H9 (cell line): Measurements from ENCODE around the gene TOB2. TPM values are rescaled to one million over a fixed set of nuclear protein-coding genes. Genes with fewer than 3 reads are reported as not detected.
A peak's percentile ranks its signal among the peaks of the same experiment; 100 is the strongest.

ENCODE experiments used
- DNase-seq: peaks from one replicate; pipeline ENCODE4 v3.0.0-alpha.2; 2017
- H2AFZ ChIP-seq: one replicate; pipeline ENCODE4 v1.6.1; 2013; ENCODE audit warnings: mild to moderate bottlenecking, low read length, control low read depth, moderate library complexity
- H2AK5ac ChIP-seq: 2 replicates; pipeline ENCODE4 v1.6.1; 2013; ENCODE audit warnings: low read length, control low read depth, mixed read lengths; ENCODE audit not compliant: insufficient read length
- H2BK120ac ChIP-seq: one replicate; pipeline ENCODE4 v1.6.1; 2013; ENCODE audit warnings: low read depth, mild to moderate bottlenecking, low read length, control low read depth, inconsistent platforms; ENCODE audit not compliant: poor library complexity, severe bottlenecking
- H2BK12ac ChIP-seq: 2 replicates; pipeline ENCODE4 v1.6.1; 2013; ENCODE audit warnings: low read length, control low read depth, mixed read lengths, low read depth; ENCODE audit not compliant: insufficient read length
- H2BK15ac ChIP-seq: 2 replicates; pipeline ENCODE4 v1.6.1; 2013; ENCODE audit warnings: low read depth, low read length, control low read depth
- H2BK20ac ChIP-seq: one replicate; pipeline ENCODE4 v1.6.1; 2013; ENCODE audit warnings: low read depth, mild to moderate bottlenecking, low read length, control low read depth, inconsistent platforms; ENCODE audit not compliant: poor library complexity, severe bottlenecking
- H2BK5ac ChIP-seq: 2 replicates; pipeline ENCODE4 v1.6.1; 2013; ENCODE audit warnings: low read length, control low read depth, mixed read lengths; ENCODE audit not compliant: insufficient read length
- H3K14ac ChIP-seq: 2 replicates; pipeline ENCODE4 v1.6.1; 2013; ENCODE audit warnings: low read length, control low read depth; ENCODE audit not compliant: insufficient read depth
- H3K18ac ChIP-seq: 2 replicates; pipeline ENCODE4 v1.6.1; 2013; ENCODE audit warnings: low read depth, mild to moderate bottlenecking, mixed read lengths, low read length, control low read depth; ENCODE audit not compliant: insufficient read length
- H3K23ac ChIP-seq: 2 replicates; pipeline ENCODE4 v1.6.1; 2013; ENCODE audit warnings: low read length, control low read depth, mixed read lengths, low read depth; ENCODE audit not compliant: insufficient read length
- H3K23me2 ChIP-seq: 2 replicates; pipeline ENCODE4 v1.6.1; 2013; ENCODE audit warnings: low read depth, mild to moderate bottlenecking, mixed read lengths, low read length, control low read depth; ENCODE audit not compliant: insufficient read length, poor library complexity, severe bottlenecking
- H3K27ac ChIP-seq: 2 replicates; pipeline ENCODE4 v1.5.1; 2013; ENCODE audit warnings: low read length, control low read depth, mixed read lengths, low read depth; ENCODE audit not compliant: insufficient read length
- H3K27me3 ChIP-seq: 2 replicates; pipeline ENCODE4 v1.6.1; 2013; ENCODE audit warnings: low read length, control low read depth, inconsistent platforms; ENCODE audit not compliant: insufficient read depth
- H3K4ac ChIP-seq: 2 replicates; pipeline ENCODE4 v1.6.1; 2013; ENCODE audit warnings: low read depth, mild to moderate bottlenecking, control low read depth, inconsistent platforms, low read length, moderate library complexity
- H3K4me1 ChIP-seq: 2 replicates; pipeline ENCODE4 v1.6.1; 2013; ENCODE audit warnings: low read length, control low read depth, inconsistent platforms; ENCODE audit not compliant: insufficient read depth
- H3K4me2 ChIP-seq: 2 replicates; pipeline ENCODE4 v1.6.1; 2013; ENCODE audit warnings: low read length, control low read depth, mixed read lengths; ENCODE audit not compliant: insufficient read length, insufficient read depth
- H3K56ac ChIP-seq: 2 replicates; pipeline ENCODE4 v1.6.1; 2013; ENCODE audit warnings: low read depth, mild to moderate bottlenecking, mixed read lengths, low read length, control low read depth; ENCODE audit not compliant: insufficient read length
- H3K79me1 ChIP-seq: 2 replicates; pipeline ENCODE4 v1.6.1; 2013; ENCODE audit warnings: low read depth, mild to moderate bottlenecking, moderate library complexity, low read length, control low read depth, inconsistent platforms; ENCODE audit not compliant: insufficient read depth, poor library complexity, severe bottlenecking
- H3K79me2 ChIP-seq: 2 replicates; pipeline ENCODE4 v1.6.1; 2013; ENCODE audit warnings: low read length, control low read depth, inconsistent platforms; ENCODE audit not compliant: insufficient read depth
- H3K9ac ChIP-seq: 2 replicates; pipeline ENCODE4 v1.6.1; 2013; ENCODE audit warnings: low read length, control low read depth, mixed read lengths; ENCODE audit not compliant: insufficient read length; ENCODE audit errors: extremely low read depth
- H3K9me3 ChIP-seq: one replicate; pipeline ENCODE4 v1.6.1; 2013; ENCODE audit warnings: low read depth, low read length, inconsistent platforms; ENCODE audit not compliant: control insufficient read depth
- H3T11ph ChIP-seq: one replicate; pipeline ENCODE4 v1.6.1; 2013; ENCODE audit warnings: mild to moderate bottlenecking, low read length, control low read depth, inconsistent platforms
- H4K20me1 ChIP-seq: one replicate; pipeline ENCODE4 v1.6.1; 2013; ENCODE audit not compliant: control insufficient read depth, insufficient read length, insufficient read depth
- H4K5ac ChIP-seq: 2 replicates; pipeline ENCODE4 v1.6.1; 2013; ENCODE audit warnings: low read depth, mild to moderate bottlenecking, mixed read lengths, low read length, control low read depth; ENCODE audit not compliant: insufficient read length
- H4K8ac ChIP-seq: replicated peaks from 2 replicates; pipeline ENCODE4 v1.6.1; 2013; ENCODE audit warnings: low read length, control low read depth, mixed read lengths, low read depth; ENCODE audit not compliant: insufficient read length
- H4K91ac ChIP-seq: 2 replicates; pipeline ENCODE4 v1.6.1; 2013; ENCODE audit warnings: low read depth, mild to moderate bottlenecking, moderate library complexity, mixed read lengths, low read length, control low read depth; ENCODE audit not compliant: insufficient read length
- H3K27ac Mint-ChIP-seq, 3 experiments: 2 replicates in 2 of 3; 3 replicates in 1 of 3; pipeline ENCODE4 v1.8.0; 2020 to 2021; ENCODE audit warnings: mixed read lengths in 3 of 3, mild to moderate bottlenecking in 1 of 3, moderate library complexity in 1 of 3
- H3K27me3 Mint-ChIP-seq: 2 replicates; pipeline ENCODE4 v1.8.0; 2021; ENCODE audit warnings: low read depth, mild to moderate bottlenecking, moderate library complexity, mixed read lengths
- H3K36me3 Mint-ChIP-seq, 3 experiments: 2 replicates in 2 of 3; 3 replicates in 1 of 3; pipeline ENCODE4 v1.8.0; 2020 to 2021; ENCODE audit warnings: low read depth in 3 of 3, mixed read lengths in 3 of 3; ENCODE audit not compliant: insufficient read depth in 1 of 3
- H3K4me1 Mint-ChIP-seq, 2 experiments: 2 replicates each; pipeline ENCODE4 v1.8.0; 2020; ENCODE audit warnings: mixed read lengths in 2 of 2
- H3K4me3 Mint-ChIP-seq, 2 experiments: 2 replicates in 1 of 2; 3 replicates in 1 of 2; pipeline ENCODE4 v1.8.0; 2020 to 2021; ENCODE audit warnings: mild to moderate bottlenecking in 2 of 2, mixed read lengths in 2 of 2, moderate library complexity in 1 of 2
- H3K9me3 Mint-ChIP-seq, 2 experiments: 2 replicates in 1 of 2; 3 replicates in 1 of 2; pipeline ENCODE4 v1.8.0; 2020; ENCODE audit warnings: mild to moderate bottlenecking in 2 of 2, mixed read lengths in 2 of 2, moderate library complexity in 1 of 2
- WGBS: extraction: QIAGEN DNeasy Blood & Tissue Kit; methylation state at CpG from one replicate; pipeline ENCODE4 v1.1.7; 2013; ENCODE audit warnings: missing lambda C conversion rate, low lambda C conversion rate, mixed read lengths; ENCODE audit not compliant: insufficient read length; ENCODE audit errors: extremely low coverage; 5-methylcytosine and 5-hydroxymethylcytosine counted together
- total RNA-seq: library from RNA; stranded (reverse); gene quantifications from 2 replicates; pipeline ENCODE4 v1.2.1, GENCODE V29; 2021
- TF ChIP-seq, protein P1 (sequence below): fragments of 200-600 bp; sonication (generic); conservative IDR thresholded peaks from 3 replicates; pipeline ENCODE4 v1.8.0; 2021; ENCODE audit warnings: antibody characterized with exemption, mild to moderate bottlenecking

Gene TOB2
- total RNA-seq, 1 experiment from 2014 or later, result 75.8 TPM

DNA sequence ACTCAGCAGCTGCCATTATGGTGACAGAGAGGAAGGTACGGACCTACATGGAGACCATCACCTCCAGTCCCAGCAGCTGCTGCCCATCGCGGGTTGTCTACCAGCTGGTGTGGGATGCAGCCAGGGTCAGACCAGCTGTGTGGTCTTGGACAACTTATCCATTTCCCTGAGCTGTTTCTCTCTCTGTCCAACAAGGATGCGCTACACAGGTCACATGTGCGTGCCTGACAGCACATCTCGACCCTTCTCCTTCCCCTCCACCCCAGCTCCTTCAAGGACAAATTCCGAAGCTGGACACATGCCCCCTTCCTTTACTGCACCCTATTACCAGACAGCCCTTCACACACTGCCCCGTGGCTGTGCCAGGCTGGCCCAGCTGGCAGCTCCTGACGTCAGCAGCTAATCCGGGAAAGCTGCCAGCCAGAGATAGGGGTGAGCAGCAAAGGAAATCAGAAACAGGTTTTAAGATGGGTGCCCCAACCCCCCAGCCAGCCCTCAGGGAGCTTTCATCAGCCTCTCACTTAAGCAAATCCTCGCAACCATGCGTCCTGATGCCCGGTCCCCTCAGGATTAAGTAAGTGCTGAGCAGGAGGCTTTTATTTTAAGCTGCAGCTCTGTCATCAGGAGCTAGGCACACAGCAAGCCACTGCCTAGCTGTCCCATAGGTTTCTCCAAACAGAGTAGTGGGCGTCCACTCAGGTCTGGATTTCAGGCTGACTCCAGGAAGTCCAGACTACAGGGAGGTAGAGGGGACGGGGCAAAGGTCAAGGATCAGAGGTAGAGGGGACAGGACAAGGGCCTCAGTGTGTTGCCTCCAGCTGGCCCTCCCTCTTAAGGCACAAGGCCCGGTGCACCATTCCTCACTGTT is 44.6 kb downstream of the TOB2 start:
- H2BK20ac ChIP-seq, result no peak overlapping the region
- no peak overlapping the region for H3K18ac ChIP-seq
- H2AK5ac ChIP-seq, result no peak overlapping the region
- no peak overlapping the region for H3K23ac ChIP-seq
- H3K27ac Mint-ChIP-seq, result peak overlapping the region in 1 of 3 experiments; percentile 52; a peak in 1 of 7 replicates
- WGBS, result no CpG with 5 or more reads among the region's 16 CpGs
- no peaks in the 10 kb centered on the region for H3K4me1 ChIP-seq
- H4K8ac ChIP-seq, result no peak overlapping the region
- H2BK120ac ChIP-seq, result no peak overlapping the region
- no peak overlapping the region for H3T11ph ChIP-seq
- no peaks in the 10 kb centered on the region for H3K23me2 ChIP-seq
- no peak overlapping the region for H2BK5ac ChIP-seq
- H3K9ac ChIP-seq, result no peak overlapping the region
- no peak overlapping the region for H4K5ac ChIP-seq
- no peak overlapping the region for H2BK15ac ChIP-seq
- no peak overlapping the region for H4K91ac ChIP-seq
- H3K4ac ChIP-seq, result no peak overlapping the region
- peaks cover 6 to 11% of the 10 kb centered on the region in 2 experiments; a peak in 3 of 4 replicates for H3K4me1 Mint-ChIP-seq
- H3K14ac ChIP-seq, result no peak overlapping the region
- no peaks in the 10 kb centered on the region for H3K9me3 Mint-ChIP-seq
- TF ChIP-seq, protein P1, sequence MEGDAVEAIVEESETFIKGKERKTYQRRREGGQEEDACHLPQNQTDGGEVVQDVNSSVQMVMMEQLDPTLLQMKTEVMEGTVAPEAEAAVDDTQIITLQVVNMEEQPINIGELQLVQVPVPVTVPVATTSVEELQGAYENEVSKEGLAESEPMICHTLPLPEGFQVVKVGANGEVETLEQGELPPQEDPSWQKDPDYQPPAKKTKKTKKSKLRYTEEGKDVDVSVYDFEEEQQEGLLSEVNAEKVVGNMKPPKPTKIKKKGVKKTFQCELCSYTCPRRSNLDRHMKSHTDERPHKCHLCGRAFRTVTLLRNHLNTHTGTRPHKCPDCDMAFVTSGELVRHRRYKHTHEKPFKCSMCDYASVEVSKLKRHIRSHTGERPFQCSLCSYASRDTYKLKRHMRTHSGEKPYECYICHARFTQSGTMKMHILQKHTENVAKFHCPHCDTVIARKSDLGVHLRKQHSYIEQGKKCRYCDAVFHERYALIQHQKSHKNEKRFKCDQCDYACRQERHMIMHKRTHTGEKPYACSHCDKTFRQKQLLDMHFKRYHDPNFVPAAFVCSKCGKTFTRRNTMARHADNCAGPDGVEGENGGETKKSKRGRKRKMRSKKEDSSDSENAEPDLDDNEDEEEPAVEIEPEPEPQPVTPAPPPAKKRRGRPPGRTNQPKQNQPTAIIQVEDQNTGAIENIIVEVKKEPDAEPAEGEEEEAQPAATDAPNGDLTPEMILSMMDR, result no peak
- DNase-seq, result no peak
- H3K27ac ChIP-seq, result no peak overlapping the region
- no peaks in the 10 kb centered on the region for H4K20me1 ChIP-seq
- peaks cover 1% of the 10 kb centered on the region; the same call in 1 of the 2 replicates for H3K27me3 Mint-ChIP-seq
- no peak overlapping the region for H3K56ac ChIP-seq
- H3K79me1 ChIP-seq, result no peaks in the 10 kb centered on the region
- no peaks in the 10 kb centered on the region for H3K79me2 ChIP-seq
- no peak overlapping the region for H3K4me3 Mint-ChIP-seq
- H3K36me3 Mint-ChIP-seq, result peaks cover 0 to 9% (median 9%) of the 10 kb centered on the region in 3 experiments; a peak in 4 of 7 replicates
- H2BK12ac ChIP-seq, result no peak overlapping the region
- no peaks in the 10 kb centered on the region for H3K27me3 ChIP-seq
- H3K4me2 ChIP-seq, result no peak overlapping the region
- H2AFZ ChIP-seq, result no peak overlapping the region
- no peaks in the 10 kb centered on the region for H3K9me3 ChIP-seq
